GM18519 (cell line): ENCODE measurements around the gene FAM3C.

Experiments
- ATAC-seq: cut with Tn5 transposase; IDR thresholded peaks from one replicate; pipeline ENCODE4 v1.9.1; 2021; ENCODE audit warnings: mild to moderate bottlenecking, moderate library complexity; ENCODE audit not compliant: unreplicated experiment, low FRiP score

FAM3C gene

DNA sequence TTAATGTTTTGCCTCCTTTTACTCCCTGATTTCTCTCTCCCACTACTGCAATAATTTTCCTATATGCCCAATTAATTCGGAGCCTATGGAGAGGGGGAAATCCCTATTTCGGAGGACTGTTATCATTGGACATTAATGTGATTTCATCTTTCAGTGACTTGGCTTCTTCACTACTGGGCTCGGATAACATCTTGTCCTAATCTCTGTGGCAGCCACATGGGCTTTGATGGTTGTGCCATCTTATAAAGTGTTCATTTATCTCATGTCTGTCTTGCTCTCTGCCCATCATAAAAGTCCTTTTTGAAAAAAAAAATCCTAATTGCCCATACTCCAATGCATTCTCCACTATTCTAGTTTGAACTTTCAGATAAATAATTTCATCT, 15.5 kb upstream of the FAM3C start:
- no peak for ATAC-seq

DNA sequence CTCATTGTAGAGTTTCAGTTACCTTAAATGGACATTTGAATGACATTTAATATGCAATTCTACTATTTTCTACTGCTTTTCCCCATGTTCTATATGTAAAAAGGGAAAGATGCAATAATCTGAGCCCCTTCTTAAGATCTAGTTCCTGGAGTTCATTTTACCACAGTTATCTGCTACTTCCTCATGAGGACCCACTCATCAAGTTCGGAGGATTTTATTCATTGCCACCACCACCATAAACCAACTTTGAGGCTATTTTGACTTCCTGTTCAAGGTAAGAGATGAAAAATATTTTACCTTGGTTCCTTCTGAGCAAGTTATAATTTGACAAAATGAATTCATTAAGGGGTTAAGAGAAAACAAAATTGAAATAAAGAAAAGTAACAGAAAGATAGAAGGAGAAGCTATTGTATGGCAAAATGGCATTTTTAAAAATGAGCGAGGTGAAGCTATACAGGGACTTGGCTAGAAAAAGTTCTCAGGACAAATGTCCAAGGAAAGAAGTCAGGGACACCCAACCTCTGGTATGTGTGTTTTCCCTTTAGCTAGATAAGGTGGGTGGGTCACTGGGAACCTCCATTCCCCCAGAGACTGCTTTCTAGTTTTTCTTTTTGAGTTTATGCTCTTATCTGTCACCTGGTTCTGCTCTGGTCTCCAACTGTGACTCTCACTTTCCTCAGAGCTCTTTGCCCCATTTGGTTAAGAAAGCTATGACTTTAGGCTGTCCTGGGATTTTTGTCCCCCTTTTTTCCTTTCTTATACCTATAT, 14.9 kb upstream of the FAM3C start:
- no peak for ATAC-seq

DNA sequence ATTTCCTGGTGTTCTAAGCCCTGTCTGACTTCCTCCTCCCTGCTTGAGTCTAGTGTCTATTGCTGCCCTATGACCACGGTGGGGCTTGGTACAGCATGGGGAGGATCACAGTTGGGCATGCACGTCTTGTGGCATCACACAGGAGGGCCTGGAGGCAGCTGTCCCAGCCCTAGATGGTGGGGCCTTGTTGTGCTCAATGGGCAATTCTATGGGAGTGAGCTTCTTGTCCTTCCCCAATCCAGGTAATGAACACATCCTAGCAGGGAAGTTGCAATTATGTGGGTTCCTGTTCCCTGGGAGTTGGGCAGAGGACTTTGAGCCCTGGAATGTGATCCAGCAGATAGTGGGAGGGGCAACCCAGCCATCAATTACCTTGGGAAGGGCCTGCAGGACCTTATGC, 10.8 kb upstream of the FAM3C start:
- no peak for ATAC-seq

DNA sequence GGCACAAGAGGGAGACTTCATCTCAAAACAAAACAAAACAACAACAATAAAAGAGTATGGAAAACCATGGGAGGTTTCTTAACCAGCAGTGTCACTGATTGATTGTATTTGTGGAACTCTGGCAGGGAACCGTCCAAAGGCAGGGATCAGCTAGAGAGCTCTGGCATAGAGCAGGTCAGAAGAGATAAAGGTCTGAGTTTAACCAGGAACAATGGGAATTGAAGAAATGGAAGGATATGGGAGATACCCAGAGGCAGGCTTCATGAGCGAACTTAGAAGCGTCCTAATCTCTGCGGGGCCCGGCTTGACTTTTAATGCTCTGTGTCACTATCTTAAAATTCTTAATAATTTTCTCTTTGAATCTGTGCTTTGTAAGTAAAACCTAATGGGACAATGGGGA, 10.4 kb upstream of the FAM3C start:
- no peak for ATAC-seq

DNA sequence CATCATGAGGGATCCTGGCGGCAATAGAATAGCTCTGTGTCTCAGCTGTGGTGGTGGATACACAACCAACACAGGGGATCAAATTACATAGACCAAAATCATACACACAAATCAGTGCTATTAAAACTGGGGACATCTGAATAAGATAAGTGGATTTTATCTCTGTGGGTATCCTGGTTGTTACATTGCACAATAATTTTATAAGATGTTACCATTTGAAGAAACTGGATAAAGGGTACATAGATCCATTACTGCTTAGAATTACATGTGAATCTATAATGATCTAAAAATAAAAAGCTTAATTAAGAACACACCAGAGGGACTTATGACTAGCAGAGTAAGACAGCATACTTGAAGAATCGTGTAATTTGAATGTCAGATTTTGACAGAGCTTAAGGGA, 8.2 kb upstream of the FAM3C start:
- ATAC-seq = no peak

DNA sequence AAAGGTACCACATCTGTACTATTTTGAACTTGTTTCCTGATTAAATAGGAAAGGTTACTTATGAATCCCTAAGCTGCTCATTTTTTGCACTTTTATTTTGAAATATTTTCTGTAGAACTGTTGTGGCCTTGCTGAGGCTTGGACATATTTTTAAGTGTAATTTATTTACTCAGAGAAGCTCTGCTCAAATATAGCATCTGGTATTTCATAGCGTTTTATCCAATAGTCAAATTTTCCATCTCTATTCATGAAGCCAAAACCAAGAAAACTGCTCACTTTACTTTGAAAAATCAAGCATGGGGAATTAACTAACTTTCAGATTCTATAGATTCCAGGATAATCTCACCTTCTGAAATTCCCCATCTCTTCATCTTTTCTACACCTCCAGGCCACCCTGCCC, 6.6 kb upstream of the FAM3C start:
- ATAC-seq = no peak

DNA sequence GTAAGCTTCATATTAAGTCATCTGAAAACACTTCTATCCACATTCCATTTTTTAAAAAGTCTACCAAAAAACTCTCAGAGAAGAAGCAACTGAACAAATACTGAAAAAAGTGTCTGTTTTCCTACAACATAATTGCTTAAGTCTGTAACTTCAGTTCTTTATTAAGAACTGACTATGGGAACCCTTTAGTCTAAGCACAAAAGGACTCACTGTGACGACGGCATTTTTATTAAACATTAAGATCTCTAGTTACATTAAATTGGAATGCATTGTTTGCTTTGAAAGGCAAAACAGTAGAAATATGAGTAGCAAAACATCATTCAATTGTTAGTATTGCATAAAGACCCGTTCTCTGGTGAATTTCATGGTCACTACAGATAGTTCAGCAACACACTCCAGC, 5.8 kb upstream of the FAM3C start:
- no peak for ATAC-seq

DNA sequence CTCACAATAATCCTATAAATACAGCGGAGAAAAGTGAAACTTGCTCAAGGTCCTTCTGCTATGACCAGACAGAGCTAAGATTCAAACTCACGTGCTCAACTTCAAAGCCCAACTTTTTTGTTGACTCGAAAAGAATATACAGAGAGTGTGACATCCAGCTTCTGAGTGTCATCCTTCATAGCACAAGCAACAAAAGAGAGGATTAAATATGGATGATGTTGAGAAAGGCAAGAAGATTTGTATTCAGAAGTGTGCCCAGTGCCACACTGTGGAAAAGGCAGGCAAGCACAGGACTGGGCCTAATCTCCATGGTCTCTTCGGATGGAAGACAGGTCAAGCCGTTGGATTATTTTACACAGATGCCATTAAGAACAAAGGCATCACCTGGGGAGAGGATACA, 2.1 kb upstream of the FAM3C start:
- no peak for ATAC-seq

DNA sequence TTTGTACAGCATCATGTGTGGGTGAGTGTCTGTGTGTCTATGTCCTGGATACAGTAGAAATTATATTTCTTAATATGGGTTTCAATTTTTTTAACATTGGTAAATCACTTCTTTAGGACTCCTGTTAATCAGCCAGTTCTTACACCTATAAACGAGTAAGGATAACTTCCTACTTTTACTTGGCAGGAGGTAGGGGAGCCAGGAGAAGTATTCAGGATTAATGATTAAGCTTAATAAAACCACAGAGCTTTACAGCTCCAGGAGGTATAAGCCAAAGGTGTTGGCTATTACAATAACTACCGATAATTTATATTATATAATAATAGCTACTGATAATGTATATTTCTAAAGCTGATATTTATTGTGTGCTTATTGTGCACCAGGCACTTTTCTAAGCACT, 1.7 kb upstream of the FAM3C start:
- no peak for ATAC-seq

DNA sequence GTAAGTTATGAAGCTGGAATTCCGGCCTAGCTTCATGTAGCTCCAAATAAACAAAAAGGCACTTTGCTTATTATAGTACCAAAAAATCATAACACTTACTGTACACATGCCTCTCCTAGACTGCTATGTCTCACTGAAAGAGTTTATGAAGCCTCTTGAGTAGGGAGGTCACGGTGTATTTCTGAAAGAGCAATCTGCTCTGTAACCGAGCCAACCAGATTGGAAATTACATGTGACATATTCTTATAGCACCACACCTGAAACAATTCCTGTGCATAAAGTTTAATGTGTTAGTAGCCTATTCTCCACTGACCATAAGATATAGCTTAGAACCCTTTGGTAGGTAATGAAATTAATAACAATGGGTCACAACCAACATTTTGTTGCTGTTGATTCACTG, 1.3 kb upstream of the FAM3C start:
- ATAC-seq = no peak

DNA sequence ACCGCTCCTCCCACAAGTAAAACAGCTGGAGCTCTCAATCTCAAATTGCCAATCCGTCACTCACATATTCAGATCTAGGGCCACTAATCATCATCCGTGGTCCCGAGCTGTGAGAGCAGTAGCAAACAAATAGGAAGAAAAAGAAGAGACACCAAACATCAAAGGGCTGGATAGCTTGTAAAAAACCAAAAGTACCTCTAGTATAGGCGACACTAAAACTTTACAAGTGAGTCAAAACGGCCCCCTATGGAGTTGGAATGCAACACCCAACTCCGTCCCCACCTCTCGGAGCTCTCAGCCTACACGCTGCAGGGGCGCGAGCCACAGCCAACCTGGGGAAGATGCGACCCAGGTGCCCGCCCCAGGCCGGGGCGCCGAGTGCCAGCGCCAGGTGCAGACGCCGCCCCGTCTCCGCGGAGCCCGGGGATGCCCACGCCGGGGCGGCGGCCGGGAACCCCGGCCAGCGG, 581 bp downstream of the FAM3C start:
- ATAC-seq = peak; percentile 32

DNA sequence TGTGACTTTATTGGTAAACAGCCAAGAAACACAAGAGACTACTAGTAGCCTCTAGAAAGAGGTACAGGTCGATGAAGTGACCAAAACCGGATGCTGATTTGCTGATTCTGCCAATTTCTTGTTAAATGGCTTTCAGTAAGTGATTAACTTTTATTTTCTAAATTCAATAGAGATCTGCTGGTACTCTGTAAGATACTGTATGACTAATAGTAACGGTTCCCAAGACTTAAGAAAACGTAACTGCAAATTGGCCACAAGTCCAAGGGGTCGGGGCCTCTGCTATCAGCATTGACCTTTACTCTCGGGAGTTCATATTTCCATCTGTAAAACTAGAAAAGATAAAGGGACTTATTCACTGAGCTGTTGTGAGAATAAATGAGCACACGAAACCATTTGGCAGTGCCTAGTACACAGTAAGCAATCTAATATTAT, 1.4 kb downstream of the FAM3C start:
- no peak for ATAC-seq

DNA sequence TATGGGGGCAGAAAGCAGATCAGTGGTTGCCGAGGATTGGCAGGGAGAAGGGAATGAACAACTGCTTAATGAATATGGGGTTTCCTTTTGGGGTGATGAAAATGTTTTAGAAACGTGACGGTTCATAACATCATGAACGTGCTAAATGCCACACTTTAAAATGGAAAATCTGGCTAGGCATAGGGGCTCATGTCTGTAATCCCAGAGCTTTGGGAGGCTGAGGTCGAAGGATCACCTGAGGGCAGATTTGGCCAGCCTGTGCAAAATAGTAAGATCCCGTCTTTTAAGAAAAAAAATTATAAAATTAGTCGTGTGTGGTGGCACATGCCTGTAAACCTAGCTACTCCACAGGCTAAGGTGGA, 3.1 kb downstream of the FAM3C start:
- no peak for ATAC-seq

DNA sequence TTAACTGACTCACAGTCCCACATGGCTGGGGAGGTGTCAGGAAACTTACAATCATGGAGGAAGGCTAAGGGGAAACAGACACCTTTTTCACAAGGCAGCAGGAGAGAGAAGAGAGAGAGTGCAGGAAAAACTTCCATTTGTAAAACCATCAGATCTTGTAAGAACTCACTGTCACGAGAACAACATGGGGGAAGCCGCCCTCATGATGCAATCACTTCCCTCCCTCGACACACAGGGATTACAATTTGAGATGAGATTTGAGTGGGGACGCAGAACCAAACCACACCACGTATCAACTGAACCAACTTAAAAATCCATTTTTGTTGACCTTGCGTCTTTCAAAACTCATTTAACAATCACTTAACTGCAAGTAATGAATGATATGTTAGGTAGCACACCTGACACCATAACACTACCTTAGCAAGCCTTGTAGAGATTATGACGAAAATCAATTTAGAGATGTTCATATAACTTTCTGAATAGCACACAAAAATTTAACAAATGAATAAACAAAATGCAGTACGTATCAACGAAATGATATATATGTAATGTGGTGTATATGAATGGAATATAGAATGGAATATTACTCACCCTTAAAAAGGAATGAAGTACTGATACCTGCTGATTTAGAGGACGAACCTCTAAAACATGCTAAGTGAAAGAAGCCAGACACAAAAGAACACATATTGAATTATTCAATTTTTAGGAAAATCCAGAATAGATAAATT, 3.7 kb downstream of the FAM3C start:
- no peak for ATAC-seq

DNA sequence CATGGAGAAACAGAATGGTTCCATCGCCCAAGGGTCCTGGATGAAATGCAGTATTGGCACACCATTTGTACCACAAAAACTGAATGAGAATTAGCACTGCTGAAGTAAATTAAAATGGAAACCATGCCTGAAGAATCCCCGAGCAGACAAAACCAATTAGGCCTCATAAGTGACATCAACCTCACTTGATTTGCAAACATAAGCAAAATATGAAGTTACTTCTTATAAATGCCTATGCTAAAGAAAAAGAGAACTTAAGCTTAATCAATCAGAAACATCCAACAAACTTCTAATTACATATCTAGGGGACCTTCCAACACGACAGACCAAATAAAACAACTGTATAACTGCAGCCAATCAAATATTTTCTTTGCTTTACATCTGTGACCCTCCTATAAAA, 4.4 kb downstream of the FAM3C start:
- no peak for ATAC-seq

DNA sequence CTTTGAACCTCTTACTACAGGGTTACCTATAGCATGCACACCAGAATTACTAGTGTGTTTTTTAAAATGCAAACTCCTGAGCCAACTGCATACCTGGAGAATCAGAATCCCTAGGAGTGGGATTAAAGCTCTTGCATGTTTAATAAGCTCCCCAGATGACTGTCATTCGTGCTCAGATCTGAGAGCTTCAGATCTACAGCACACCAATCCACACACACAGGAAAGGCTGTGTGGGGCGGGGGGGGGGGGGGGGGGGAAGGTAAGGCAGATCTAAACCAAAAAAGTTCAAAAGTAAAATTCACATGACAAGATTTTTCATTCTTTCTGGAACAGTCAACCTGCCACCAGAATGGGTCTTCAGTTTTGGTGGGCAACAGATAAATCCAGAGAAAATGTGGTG, 5.5 kb downstream of the FAM3C start:
- no peak for ATAC-seq

DNA sequence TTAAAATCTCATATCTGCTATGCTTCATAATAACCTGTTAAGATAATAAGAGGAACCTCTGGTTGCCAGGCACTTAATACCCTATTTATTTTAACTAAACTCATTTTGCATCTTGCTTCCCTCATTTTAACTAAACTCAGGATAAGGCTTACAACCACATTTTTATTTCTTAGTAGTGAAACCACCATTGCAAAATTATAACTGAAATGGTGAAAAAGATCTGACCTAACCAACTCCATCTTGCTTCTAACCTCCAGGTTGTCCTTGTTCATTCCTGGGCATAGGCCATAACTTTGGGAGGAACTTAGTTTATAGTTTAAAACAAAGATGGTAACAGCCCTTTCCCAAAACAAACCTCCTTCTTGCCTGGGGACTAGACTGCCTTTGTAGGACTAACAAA, 6.0 kb downstream of the FAM3C start:
- no peak for ATAC-seq

DNA sequence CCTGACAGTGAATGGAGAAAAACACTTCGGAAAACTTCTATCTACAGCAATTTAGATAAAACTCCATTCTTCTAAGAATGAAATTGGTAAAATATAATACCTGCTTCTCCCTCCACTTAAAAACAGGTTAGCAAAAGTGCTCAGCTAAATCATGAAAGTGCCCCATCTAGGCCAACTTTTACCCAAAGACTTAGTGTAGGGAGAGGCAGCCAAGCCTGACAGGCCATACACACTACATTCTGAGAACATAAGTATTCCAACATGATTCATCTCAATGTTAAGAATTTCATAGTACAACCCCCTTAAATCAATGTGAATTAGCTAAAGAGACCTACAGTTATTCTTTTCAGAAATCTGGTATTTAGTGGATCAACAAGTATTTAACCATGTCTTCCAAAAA, 7.2 kb downstream of the FAM3C start:
- no peak for ATAC-seq

DNA sequence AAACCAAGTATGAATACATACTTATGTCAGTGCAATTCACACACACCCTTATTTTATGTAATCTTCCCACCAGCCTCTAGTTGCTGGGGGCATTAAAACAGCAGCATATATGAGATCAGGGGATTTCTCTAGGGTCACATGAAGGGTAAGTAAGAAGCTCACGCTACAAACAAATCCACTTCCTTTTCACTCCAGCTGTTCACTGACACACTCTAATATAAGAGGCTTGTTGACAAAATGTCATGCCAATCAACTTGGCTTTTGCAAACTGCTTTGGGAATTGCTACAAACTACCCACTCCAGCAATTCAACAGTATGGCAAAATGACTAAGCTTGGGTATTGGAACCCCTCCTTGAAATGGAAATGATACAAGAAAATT, 10.3 kb downstream of the FAM3C start:
- ATAC-seq = peak; percentile 95

DNA sequence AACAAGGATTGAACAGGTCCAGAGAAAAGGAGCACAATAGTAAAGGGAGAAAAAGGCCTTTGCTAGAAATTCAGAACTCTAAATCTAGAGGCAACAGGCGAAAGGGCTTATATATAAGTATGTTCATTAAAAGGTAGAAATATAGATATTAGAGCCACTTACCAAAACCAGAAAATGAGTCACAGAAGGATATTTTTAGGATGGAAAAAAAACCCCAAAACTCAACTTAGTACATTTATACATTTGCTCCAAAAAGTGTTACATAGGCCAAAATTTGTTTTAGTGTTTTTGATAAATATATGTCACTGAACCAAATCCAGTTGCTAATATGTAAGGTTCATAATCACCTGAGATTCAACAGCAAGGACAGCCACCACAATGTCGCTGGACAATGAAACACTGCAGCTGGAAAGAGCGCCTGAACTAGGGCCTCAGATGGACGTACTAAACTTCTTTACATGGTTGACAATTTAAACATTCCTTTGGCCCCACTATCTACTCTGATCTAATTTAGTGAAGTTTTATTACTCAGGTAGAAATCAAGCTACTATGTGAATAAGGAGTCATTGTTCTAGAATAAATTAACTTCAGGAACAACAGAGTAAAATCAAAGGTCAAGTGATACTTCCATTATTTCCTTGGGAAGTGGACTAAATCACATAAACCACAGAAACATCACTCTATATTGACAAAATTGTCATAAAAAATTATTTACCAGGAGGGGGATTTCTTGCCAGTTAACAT, 10.9 kb downstream of the FAM3C start:
- ATAC-seq = no peak

DNA sequence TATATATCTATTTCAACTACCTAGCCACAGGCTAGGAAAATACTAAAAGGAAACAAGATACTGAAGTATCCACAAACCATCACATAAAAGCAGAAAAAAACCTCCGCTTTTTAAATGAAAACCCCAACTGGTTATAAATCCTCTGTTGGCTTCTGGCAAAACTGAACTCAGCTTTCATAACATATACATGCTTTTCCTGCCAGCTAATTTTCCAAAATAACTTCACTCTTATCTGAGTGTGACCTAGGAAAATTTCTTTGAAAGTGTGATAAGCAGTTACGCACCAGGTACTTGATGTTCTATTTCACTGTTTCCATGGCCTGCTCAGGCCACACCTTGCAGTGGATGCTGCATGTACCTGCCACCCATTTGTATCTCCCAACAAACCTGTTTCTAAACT, 11.8 kb downstream of the FAM3C start:
- ATAC-seq = no peak
